ENCODE measurements around the gene CYLC1. TPM values are rescaled to one million over a fixed set of nuclear protein-coding genes. Genes with fewer than 3 reads are reported as not detected.

CYLC1 gene
- total RNA-seq, 2 donors from 2014 or later = not detected

- Histone ChIP-seq H3K36me3 (no peaks in the 10 kb centered on the region), H3K4me3 (no peak overlapping the region), H3K27ac (no peak overlapping the region), H3K9me3 (no peaks in the 10 kb centered on the region), H3K27me3 (no peaks in the 10 kb centered on the region), H3K4me1 (no peaks in the 10 kb centered on the region)
- no peak for DNase-seq (ENCODE audit: low spot score)
- TF ChIP-seq CTCF (IDR thresholded peaks at IDR 0.05) = no peak
Measured at GRCh38 chrX:83892433-83892832, 31.5 kb downstream of the CYLC1 start.

DNA sequence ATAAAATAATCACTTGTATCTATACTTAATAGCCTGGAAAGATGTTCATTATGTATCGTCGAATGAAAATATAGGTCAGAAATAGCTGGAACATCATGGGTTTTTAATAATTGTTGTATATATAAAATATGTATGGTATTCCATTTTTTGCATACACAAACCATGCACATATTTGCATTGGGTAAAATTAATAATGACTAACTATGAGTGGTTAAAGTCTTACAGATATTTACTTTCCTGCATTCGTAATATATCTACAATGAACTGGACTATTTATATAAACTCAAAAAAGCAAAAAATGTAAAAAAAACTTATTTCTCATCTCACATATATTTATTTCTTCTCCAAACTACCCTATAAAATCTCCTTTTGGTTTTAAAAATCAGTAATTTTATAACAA lies 46.0 kb downstream of the CYLC1 start:
- Histone ChIP-seq H3K27me3 (no peaks in the 10 kb centered on the region), H3K27ac (no peak overlapping the region), H3K4me1 (no peaks in the 10 kb centered on the region), H3K4me3 (no peak overlapping the region), H3K36me3 (no peaks in the 10 kb centered on the region), H3K9me3 (no peaks in the 10 kb centered on the region)
- no peak for TF ChIP-seq CTCF (IDR thresholded peaks at IDR 0.05)
- no peak for DNase-seq (ENCODE audit: low spot score)

- no peaks in the 10 kb centered on the region for H3K36me3 ChIP-seq
- no peaks in the 10 kb centered on the region for H3K27me3 ChIP-seq
- H3K4me3 ChIP-seq = no peak overlapping the region
- peak in 1 of 2 donors; percentile 32 for TF ChIP-seq CTCF (IDR thresholded peaks at IDR 0.05)
- DNase-seq (ENCODE audit: low spot score) = no peak
- no peaks in the 10 kb centered on the region for H3K4me1 ChIP-seq
- H3K27ac ChIP-seq = no peak overlapping the region
- H3K9me3 ChIP-seq = no peaks in the 10 kb centered on the region
Measured at GRCh38 chrX:83916525-83916924, 55.6 kb downstream of the CYLC1 start.

GRCh38 chrX:83934220-83934619 lies 73.3 kb downstream of the CYLC1 start:
- Histone ChIP-seq H3K27me3 (no peaks in the 10 kb centered on the region), H3K9me3 (no peaks in the 10 kb centered on the region), H3K4me1 (no peaks in the 10 kb centered on the region), H3K36me3 (no peaks in the 10 kb centered on the region), H3K27ac (no peak overlapping the region), H3K4me3 (no peak overlapping the region)
- DNase-seq (ENCODE audit: low spot score) = no peak
- TF ChIP-seq CTCF (IDR thresholded peaks at IDR 0.05) = no peak

Measured in right atrium auricular region (tissue), 2 donors.